Effector CD4-positive, alpha-beta T cell (primary cell): ENCODE data around the gene RRP8.
A peak's percentile ranks its signal among the peaks of the same experiment; 100 is the strongest.

Experiments
- DNase-seq: peaks from one replicate; pipeline ENCODE4 v3.0.0-alpha.2; 2020

The RRP8 gene

GRCh38 chr11:6616596-6617250 lies 13.3 kb upstream of the RRP8 start:
- no peak for DNase-seq

GRCh38 chr11:6615882-6616585 lies 12.6 kb upstream of the RRP8 start:
- no peak for DNase-seq

GRCh38 chr11:6615046-6615445 lies 11.6 kb upstream of the RRP8 start:
- no peak for DNase-seq

- no peak for DNase-seq
Observed at GRCh38 chr11:6614446-6614845, 11.0 kb upstream of the RRP8 start.

- no peak for DNase-seq
Observed at GRCh38 chr11:6613496-6613895, 10.1 kb upstream of the RRP8 start.

GRCh38 chr11:6612213-6613041 lies 9.0 kb upstream of the RRP8 start, which contains the start of gene TAF10:
TAF10 (minus strand) TSS chr11:6612216; CDS start chr11:6612189, 27 bp downstream.
- peak; percentile 95 for DNase-seq

- DNase-seq, result no peak
Observed at GRCh38 chr11:6611963-6612212, 8.5 kb upstream of the RRP8 start.

- peak; percentile 33 for DNase-seq
Observed at GRCh38 chr11:6611092-6611962, 7.9 kb upstream of the RRP8 start.

GRCh38 chr11:6610591-6610990 lies 7.2 kb upstream of the RRP8 start:
- DNase-seq, result no peak

- DNase-seq, result no peak
Observed at GRCh38 chr11:6609502-6610015, 6.1 kb upstream of the RRP8 start.

GRCh38 chr11:6608726-6609501 lies 5.5 kb upstream of the RRP8 start:
- no peak for DNase-seq

- DNase-seq, result no peak
Observed at GRCh38 chr11:6608011-6608410, 4.6 kb upstream of the RRP8 start.

GRCh38 chr11:6607190-6607795 lies 3.9 kb upstream of the RRP8 start:
- no peak for DNase-seq

GRCh38 chr11:6606471-6607189 lies 3.2 kb upstream of the RRP8 start:
- DNase-seq, result peak; percentile 26

GRCh38 chr11:6604790-6605189 lies 1.4 kb upstream of the RRP8 start:
- no peak for DNase-seq

- peak; percentile 41 for DNase-seq
Observed at GRCh38 chr11:6604081-6604626, 738 bp upstream of the RRP8 start.

GRCh38 chr11:6602096-6602940 lies 1.1 kb downstream of the RRP8 start:
- no peak for DNase-seq

GRCh38 chr11:6601041-6601461 lies 2.4 kb downstream of the RRP8 start:
- DNase-seq, result no peak

- DNase-seq, result no peak
Observed at GRCh38 chr11:6599881-6600390, 3.5 kb downstream of the RRP8 start.
